NCI-H2196 treated with DMSO at 0.1 percent for 48 hours (cell line): ENCODE measurements around the gene PRUNE1.

Experiments used
- DNase-seq: peaks from one replicate; lab custom pipeline; 2025; ENCODE audit not compliant: unreplicated experiment; lab: John Stamatoyannopoulos, UW

PRUNE1 gene, protein sequence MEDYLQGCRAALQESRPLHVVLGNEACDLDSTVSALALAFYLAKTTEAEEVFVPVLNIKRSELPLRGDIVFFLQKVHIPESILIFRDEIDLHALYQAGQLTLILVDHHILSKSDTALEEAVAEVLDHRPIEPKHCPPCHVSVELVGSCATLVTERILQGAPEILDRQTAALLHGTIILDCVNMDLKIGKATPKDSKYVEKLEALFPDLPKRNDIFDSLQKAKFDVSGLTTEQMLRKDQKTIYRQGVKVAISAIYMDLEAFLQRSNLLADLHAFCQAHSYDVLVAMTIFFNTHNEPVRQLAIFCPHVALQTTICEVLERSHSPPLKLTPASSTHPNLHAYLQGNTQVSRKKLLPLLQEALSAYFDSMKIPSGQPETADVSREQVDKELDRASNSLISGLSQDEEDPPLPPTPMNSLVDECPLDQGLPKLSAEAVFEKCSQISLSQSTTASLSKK

DNA sequence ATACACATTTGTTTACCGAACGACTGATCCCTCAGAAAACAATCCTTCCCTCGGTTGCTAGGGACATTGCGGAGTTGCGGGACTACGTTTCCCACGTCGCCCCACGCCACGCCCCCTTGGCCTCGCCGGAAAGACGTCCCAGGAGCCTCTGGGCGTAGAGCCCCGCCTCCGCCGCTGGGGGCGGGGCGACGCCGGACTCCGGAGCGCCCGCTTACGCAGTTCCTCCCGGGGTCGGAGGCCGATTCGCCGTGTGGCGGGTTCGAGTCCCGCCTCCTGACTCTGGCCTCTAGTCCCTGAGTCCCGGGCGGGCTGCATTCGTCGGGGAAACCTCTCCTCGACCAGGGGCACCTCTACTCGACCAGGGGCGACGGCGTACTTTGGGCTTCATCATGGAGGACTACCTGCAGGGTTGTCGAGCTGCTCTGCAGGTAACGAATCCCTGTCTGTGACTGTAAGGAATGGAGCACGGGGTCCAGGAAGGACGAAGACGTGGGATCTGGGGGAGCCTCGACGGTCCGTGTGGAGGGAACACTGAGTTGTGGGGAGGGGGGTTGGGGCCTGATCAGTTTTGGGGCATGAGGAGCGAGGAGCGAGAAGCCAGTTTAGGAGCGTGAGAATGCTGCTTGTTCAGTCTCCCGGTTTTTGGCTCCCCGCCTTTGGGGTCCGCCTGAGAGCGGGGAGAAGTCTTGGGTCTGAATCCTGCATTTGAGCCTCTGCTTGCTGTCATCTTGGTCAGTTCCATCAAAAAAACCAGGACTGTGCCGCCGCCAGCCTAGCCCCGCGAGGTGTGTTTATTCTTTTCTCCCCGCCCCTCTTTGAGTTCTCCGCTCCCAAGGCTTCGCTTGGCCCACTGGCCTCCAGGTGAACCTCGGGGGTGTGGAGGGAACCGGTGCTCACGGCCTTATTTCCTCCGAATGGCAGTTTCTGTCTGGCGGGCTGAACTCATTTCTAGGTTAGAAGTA, at the start of gene PRUNE1:
PRUNE1 (plus strand) TSS at position 206 of the 962 bp plus-strand sequence; CDS start at position 390, 184 bp downstream.
- peak; percentile 95 for DNase-seq

GRCh38 chr1:150960646-150961045, 47.6 kb upstream of the PRUNE1 start:
- DNase-seq: no peak

DNA sequence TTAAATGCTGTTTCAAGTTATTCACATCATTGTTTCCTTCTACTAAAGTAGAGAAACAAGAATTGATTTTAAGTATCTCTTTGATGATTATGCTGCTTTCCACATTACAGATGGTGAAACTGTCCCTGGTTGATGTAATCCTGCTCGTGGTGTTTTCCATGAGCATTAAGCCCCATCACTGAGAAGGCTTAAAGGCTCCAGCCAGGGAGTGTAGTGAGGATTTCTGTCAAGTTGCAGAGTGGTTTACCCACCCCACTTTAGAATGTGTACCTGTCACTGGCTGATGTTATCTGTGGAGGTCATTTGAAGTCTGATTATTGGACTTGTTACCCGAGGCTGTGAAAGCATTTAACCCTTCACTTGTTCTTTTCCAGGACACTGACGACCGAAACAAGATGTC, 46.5 kb upstream of the PRUNE1 start:
- DNase-seq: no peak

DNA sequence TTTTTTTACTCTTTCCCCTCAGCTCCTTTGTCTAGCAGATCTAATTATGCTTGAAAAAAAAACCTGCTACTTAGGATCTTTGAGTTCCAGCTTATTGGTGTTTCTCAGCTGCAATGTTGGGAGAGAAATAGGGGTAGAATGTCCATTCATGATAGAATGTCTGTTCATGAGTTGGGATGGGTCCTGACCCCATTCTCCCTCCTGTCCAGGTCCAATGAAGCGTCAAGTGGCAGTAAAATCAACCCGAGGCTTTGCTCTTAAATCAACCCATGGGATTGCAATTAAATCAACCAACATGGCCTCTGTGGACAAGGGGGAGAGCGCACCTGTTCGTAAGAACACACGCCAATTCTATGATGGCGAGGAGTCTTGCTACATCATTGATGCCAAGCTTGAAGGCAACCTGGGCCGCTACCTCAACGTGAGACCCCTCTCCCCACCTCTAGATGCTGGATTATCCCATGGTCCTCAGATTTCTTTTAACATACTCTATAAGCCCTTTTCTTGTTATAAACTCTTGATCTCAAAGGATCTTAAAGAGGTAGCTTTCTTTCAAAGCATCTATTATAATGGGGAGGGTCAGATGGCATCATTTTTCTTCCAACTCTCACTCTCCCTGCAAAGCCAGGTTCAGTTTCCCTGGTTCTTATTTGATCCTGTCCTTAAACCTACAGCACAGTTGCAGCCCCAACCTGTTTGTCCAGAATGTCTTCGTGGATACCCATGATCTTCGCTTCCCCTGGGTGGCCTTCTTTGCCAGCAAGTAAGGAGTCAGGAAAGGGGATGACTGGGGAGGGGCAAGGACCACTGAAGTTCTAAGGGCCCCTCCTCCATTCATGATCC, 44.7 kb upstream of the PRUNE1 start:
- DNase-seq: no peak

DNA sequence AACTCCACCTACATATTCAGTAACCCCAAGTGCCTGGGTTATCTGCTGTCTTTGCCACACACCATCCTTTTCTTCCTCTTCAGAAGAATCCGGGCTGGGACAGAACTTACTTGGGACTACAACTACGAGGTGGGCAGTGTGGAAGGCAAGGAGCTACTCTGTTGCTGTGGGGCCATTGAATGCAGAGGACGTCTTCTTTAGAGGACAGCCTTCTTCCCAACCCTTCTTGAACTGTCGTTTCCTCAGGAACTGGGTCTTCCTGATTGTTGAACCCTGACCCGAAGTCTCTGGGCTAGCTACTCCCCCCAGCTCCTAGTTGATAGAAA, 44.1 kb upstream of the PRUNE1 start:
- DNase-seq: no peak

DNA sequence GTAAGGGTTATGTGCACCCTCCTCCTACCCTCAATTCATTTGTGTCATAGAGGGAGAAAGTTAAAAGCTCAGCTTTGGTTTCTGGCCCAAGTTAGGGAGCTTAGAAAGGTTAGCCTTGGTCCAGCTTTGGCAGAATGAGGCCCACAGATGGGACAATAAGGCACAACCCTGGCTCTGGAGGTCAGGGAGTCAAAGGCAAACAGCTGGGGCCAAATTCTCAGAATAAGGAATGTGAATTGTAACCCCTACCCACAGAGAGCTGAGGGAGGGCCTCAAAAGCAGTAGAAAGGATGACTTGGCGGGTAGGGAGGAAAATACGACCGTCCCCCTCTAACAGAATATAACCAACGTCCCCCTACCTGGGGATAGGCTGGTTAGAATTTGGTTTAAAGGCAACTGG, 42.6 kb upstream of the PRUNE1 start:
- no peak for DNase-seq

- DNase-seq: no peak
These were observed 42.2 kb upstream of the PRUNE1 start for GRCh38 chr1:150966011-150966410.

DNA sequence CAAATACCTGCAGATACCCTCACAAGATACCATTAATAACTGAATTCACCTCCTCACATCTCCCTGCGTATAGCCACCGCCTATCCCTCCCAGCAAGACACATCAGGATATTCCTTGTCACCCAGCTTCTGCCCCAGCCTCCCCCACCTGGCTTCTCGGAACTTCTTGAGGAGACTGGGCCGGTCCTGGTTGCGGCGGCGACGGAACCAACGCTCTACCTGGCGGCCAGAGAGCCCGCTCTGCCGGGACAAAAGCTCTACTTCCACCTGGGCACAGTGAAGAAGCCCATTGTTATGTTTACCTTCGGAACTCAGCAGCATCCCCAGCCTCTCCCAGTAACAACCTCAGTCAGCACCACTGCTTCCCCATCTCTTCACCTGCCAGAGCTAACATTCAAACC, 40.3 kb upstream of the PRUNE1 start:
- DNase-seq: no peak

DNA sequence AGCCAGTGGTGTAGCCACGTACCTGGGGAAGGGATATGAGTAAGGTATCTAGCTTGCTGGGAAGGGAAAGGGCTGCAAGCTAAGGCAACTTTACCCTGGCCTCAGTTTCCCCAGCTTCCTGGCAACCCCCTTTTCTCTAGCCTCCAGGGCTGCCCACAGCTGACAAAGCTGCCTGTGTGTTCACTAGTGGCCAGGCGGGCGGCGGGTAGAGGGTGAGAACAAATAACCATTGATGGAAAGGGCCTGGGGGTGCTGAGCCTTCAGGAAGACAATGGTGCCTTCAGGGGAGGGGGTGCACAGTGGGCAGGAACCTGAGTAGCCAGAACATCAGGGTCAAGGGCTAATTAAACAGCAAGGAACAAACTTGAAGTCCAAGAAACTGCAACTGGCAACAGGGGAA, 39.8 kb upstream of the PRUNE1 start:
- no peak for DNase-seq

DNA sequence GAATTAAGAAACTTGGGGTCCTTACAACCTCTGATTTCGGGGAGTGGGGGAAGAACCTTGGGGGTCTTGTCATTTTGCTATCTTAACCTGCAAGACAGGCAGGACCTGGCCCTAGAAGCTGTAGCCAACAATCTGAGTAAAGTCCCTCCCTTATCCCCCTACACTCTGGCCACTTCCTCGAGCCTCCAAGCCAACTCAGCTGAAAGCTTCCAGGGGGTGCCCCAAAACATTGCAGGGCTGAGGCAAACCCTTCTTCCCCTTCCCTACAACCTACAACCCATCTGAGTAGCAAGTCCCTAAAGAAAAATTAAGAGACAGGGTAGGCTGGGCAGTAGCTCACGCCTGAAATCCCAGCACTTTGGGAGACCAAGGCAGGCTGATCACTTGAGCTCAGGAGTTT, 38.6 kb upstream of the PRUNE1 start:
- no peak for DNase-seq

GRCh38 chr1:150970808-150971582, 37.3 kb upstream of the PRUNE1 start:
- no peak for DNase-seq

DNA sequence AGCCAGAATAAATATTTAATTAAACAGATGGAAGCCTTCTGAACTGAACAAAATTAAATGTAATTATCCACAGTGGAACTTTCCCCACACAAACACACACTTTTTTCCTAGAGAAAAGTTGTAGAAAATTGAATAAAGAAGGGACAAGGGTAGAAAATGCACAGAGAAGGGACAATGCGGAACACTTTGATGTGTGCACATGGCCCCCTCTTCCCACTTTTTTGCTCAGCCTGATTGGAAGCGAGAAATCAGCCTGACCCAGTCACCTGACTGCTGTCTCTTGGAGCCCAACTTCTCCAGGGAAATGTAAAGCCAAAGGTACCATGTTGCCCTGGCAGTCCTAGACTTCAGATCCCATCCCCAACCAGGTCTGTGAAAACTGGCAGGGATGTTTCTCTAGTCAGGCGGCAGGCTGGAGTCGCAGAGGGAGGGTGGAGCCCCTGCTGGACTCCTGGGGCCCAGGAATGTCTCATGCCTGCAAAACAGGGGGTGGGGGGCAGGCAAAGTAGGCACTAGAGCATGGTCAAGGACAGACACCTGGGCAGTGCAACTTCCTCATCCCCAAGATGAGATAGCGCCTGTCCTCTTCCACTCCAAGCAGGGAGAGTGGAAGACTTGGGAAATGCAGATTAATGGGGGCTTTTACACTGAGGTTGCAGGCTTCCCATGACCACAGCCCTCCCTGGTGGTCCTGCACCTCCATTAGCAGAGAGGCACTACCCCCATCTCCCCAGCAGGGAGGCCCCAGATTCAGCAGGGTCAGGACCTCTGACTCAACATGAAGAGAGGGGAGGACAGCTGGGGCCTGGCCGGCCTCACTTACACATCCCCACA, 36.4 kb upstream of the PRUNE1 start:
- DNase-seq: no peak

- DNase-seq: no peak
These were observed 35.8 kb upstream of the PRUNE1 start for GRCh38 chr1:150972417-150972940.

GRCh38 chr1:150973258-150973835, 34.9 kb upstream of the PRUNE1 start:
- no peak for DNase-seq

- no peak for DNase-seq
These were observed 34.2 kb upstream of the PRUNE1 start for GRCh38 chr1:150973836-150974579.

DNA sequence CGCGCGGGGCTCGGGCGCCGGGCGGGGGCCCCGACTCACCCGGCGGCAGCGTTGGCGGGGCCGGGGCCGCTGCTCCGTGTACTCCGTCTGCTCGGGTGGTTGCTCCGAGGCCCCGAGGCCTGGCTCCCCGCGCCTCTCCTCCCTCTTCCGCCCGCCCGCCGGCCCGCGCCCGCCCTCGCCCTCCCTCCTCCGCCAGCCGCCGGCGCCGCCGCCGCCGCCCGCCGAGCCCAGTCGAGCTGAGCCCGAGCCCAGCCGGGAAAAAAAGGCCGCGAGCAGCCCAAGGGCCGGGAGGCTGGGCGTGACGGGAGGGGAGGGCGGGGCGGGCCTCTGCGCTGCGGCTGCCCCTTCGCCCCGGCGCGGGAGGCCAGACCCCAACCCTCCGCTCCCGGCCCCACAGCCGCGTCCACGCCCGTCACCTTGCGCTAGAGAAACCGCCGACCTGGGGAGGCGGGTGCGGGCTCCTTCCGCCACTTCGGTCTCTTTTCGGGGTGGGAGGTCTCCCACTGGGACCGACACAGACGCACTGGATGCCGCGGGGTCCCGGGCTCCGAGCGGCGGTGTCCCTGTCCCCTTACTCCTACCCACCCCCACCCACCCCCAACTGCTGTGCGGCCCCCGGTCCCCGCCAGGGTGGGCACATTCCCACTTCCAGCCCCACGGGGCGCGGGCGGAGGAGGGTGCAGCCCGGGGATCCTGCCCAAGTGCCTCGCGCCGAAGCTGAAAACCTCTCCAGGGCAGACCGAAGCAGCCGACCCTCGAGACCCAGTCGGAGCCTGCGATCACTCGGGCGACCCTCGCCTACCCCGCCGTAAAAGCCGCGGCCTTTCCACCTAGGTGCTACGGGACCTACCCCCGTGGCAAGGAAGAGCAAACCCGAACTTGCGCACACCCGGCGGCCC, 33.4 kb upstream of the PRUNE1 start, which contains the start of gene CERS2:
CERS2 (minus strand) TSS at position 256 of the 899 bp plus-strand sequence. CDS start 5,745 bp downstream, outside the sequence.
- peak; percentile 26 for DNase-seq

DNA sequence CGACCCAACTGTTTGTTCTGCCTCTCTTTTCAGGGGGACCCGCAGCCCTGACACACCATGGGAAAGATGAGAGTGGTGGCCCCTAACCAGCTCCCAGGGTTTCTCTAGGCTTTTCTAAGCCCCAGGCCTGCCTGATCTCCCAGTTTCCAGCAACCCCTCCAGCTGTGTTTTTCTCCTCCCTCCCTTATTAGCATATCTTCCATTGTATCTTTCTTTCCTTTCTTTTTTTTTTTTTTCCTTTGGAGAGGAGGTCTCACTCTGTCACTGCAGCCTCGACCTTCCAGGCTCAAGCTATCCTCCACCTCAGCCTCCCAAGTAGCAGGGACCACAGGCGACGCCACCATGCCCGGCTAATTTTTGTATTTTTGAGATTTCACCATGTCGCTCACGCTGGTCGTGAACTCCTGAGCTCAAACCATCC, 31.8 kb upstream of the PRUNE1 start:
- DNase-seq: no peak
